Measurements from ENCODE around the gene ZC3H12D. TPM values are rescaled to one million over a fixed set of nuclear protein-coding genes. Genes with fewer than 3 reads are reported as not detected.

ZC3H12D gene
- total and polyA plus RNA-seq, 2 donors (not counting 3 experiments of a cell fraction or from before 2014, with no cell fraction given), result 0.06 TPM; not detected in 1

DNA sequence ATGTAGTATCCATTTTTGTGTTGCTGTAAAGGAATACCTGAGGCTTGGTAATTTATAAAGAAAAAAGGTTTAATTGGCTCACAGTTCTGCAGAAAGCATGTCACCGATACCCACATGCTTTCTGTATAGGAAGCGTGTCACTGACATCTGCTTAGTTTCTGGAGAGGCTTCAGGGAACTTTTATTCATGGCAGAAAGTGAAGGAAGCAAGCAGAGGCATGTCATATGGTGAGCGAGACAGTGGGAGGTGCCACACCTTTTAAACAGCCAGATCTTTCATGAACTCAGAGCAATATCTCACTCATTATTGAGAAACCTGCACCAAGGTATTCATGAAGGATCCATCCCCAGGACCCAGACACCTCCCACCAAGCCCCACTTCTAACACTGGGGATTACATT is 81.3 kb downstream of the ZC3H12D start:
- no peaks in the 10 kb centered on the region for H3K4me1 ChIP-seq (ENCODE audit: control insufficient read depth, extremely low read depth, insufficient read depth, low read length)
- TF ChIP-seq GATA2 (IDR thresholded peaks at IDR 0.05; ENCODE audit: insufficient read depth, insufficient read length, low read depth, low read length), result no peak
- no peak overlapping the region for H3K4me3 ChIP-seq (replicated peaks in 1 of 3; ENCODE audit: insufficient read depth in 1 of 3, low read depth in 1 of 3, low read length in 3 of 3)
- H3K9me3 ChIP-seq (replicated peaks; ENCODE audit: control insufficient read depth, insufficient read depth, low read length), result no peaks in the 10 kb centered on the region
- CTCF ChIA-PET, result no interaction called here
- no peak overlapping the region for H2AFZ ChIP-seq (ENCODE audit: low read depth, low read length)
- peaks cover 5 to 6% of the 10 kb centered on the region in 2 experiments for H3K36me3 ChIP-seq (ENCODE audit: control insufficient read depth in 2 of 2, extremely low read depth in 1 of 2, insufficient read depth in 2 of 2, low read length in 2 of 2)
- dilution Hi-C loops (cut with MboI; ENCODE audit: extremely low pct_ligation_motif_present, low sequenced_read_pairs) (no loop called here), intact Hi-C loops (cut with micrococcal nuclease) (no loop called here)
- H3K9me1 ChIP-seq (replicated peaks; ENCODE audit: control insufficient read depth, extremely low read depth, insufficient read depth, low read length), result peaks cover 2% of the 10 kb centered on the region
- H3K27ac ChIP-seq (ENCODE audit: insufficient read depth, low read depth, low read length), result no peak overlapping the region
- no peaks in the 10 kb centered on the region for H4K20me1 ChIP-seq (replicated peaks; ENCODE audit: control insufficient read depth, extremely low read depth, insufficient read depth, low read length)
- POLR2A ChIA-PET, result no interaction called here
- no peak overlapping the region for H3K9ac ChIP-seq (replicated peaks; ENCODE audit: extremely low read depth, insufficient read depth, low read length)
- DNase-seq (ENCODE audit: low read depth, low spot score) (no peak), FAIRE-seq (no peak)
- H3K79me2 ChIP-seq (ENCODE audit: control insufficient read depth, insufficient read depth, low read length), result no peaks in the 10 kb centered on the region
- no peak overlapping the region for H3K4me2 ChIP-seq (ENCODE audit: insufficient read depth, low read length)
- BruUV-seq (replicated peaks), result no TSS peak
- no peaks in the 10 kb centered on the region for H3K27me3 ChIP-seq (ENCODE audit: control insufficient read depth in 2 of 2, insufficient read depth in 2 of 2, low read length in 2 of 2)

DNA sequence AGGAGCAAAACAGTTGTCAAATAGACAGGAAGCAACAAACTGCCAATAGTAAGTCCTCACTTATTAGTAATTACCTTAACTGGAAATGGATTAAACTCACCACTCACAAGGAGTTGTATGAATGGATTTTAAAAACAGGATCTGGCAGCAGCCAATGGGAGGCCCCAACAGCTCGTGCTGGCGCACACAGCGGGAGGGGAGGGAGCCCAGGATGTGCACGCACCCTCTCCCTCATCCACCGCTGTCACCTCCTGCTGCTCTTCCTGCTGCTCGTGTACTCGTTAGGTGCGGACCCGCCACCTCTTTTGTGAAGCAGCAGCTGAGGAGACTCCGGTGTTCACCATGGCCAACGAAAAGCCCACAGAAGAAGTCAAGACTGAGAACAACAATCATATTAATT is 84.8 kb downstream of the ZC3H12D start, which contains the start of gene SUMO4:
TSS of gene SUMO4 (plus strand) at position 213 of the 400 bp plus-strand sequence. CDS start at position 343, 130 bp downstream.
- Histone ChIP-seq H2AFZ (ENCODE audit: low read depth, low read length) (no peak within 1 kb of the TSS), H3K79me2 (ENCODE audit: control insufficient read depth, insufficient read depth, low read length) (no peaks in the 10 kb centered on the region), H3K4me2 (ENCODE audit: insufficient read depth, low read length) (no peak within 1 kb of the TSS), H3K9me1 (replicated peaks; ENCODE audit: control insufficient read depth, extremely low read depth, insufficient read depth, low read length) (peaks cover 2% of the 10 kb centered on the region), H3K27me3 (ENCODE audit: control insufficient read depth in 2 of 2, insufficient read depth in 2 of 2, low read length in 2 of 2) (no peaks in the 10 kb centered on the region), H3K4me3 (replicated peaks in 1 of 3; ENCODE audit: insufficient read depth in 1 of 3, low read depth in 1 of 3, low read length in 3 of 3) (no peak within 1 kb of the TSS), H3K4me1 (ENCODE audit: control insufficient read depth, extremely low read depth, insufficient read depth, low read length) (no peaks in the 10 kb centered on the region), H3K9ac (replicated peaks; ENCODE audit: extremely low read depth, insufficient read depth, low read length) (no peak within 1 kb of the TSS), H3K27ac (ENCODE audit: insufficient read depth, low read depth, low read length) (no peak within 1 kb of the TSS), H3K9me3 (replicated peaks; ENCODE audit: control insufficient read depth, insufficient read depth, low read length) (no peaks in the 10 kb centered on the region), H4K20me1 (replicated peaks; ENCODE audit: control insufficient read depth, extremely low read depth, insufficient read depth, low read length) (no peaks in the 10 kb centered on the region), H3K36me3 (ENCODE audit: control insufficient read depth in 2 of 2, extremely low read depth in 1 of 2, insufficient read depth in 2 of 2, low read length in 2 of 2) (peaks cover 5 to 6% of the 10 kb centered on the region in 2 experiments)
- ChIA-PET CTCF (no interaction called here), POLR2A (no interaction called here)
- no peak for DNase-seq (ENCODE audit: low read depth, low spot score)
- dilution Hi-C loops (cut with MboI; ENCODE audit: extremely low pct_ligation_motif_present, low sequenced_read_pairs) (no loop called here), intact Hi-C loops (cut with micrococcal nuclease) (no loop called here)
- no peak for FAIRE-seq
- no TSS peak for BruUV-seq (replicated peaks)
- TF ChIP-seq JUN (IDR thresholded peaks at IDR 0.05; ENCODE audit: borderline replicate concordance, insufficient read depth, insufficient read length, low read depth), result no peak
- no peak for TF ChIP-seq EZH2 (IDR thresholded peaks at IDR 0.05; ENCODE audit: borderline replicate concordance, low read depth, low read length, severe bottlenecking)
- TF ChIP-seq, protein P1, sequence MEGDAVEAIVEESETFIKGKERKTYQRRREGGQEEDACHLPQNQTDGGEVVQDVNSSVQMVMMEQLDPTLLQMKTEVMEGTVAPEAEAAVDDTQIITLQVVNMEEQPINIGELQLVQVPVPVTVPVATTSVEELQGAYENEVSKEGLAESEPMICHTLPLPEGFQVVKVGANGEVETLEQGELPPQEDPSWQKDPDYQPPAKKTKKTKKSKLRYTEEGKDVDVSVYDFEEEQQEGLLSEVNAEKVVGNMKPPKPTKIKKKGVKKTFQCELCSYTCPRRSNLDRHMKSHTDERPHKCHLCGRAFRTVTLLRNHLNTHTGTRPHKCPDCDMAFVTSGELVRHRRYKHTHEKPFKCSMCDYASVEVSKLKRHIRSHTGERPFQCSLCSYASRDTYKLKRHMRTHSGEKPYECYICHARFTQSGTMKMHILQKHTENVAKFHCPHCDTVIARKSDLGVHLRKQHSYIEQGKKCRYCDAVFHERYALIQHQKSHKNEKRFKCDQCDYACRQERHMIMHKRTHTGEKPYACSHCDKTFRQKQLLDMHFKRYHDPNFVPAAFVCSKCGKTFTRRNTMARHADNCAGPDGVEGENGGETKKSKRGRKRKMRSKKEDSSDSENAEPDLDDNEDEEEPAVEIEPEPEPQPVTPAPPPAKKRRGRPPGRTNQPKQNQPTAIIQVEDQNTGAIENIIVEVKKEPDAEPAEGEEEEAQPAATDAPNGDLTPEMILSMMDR (IDR thresholded peaks at IDR 0.05; ENCODE audit: extremely low read depth in 1 of 2, insufficient read depth in 1 of 2, low read depth in 1 of 2, low read length in 2 of 2), result no peak
- TF ChIP-seq FOS (IDR thresholded peaks at IDR 0.05; ENCODE audit: borderline replicate concordance, insufficient read depth, low read length), result no peak
- TF ChIP-seq MYC (IDR thresholded peaks at IDR 0.05; ENCODE audit: low read depth, low read length), result no peak
- TF ChIP-seq POLR2A (IDR thresholded peaks at IDR 0.05; ENCODE audit: low read depth, low read length), result no peak
- TF ChIP-seq GATA2 (IDR thresholded peaks at IDR 0.05; ENCODE audit: insufficient read depth, insufficient read length, low read depth, low read length), result no peak
- TF ChIP-seq POLR2AphosphoS5 (IDR thresholded peaks at IDR 0.05; ENCODE audit: insufficient read depth, low read depth, low read length), result no peak
- TF ChIP-seq, protein P2, sequence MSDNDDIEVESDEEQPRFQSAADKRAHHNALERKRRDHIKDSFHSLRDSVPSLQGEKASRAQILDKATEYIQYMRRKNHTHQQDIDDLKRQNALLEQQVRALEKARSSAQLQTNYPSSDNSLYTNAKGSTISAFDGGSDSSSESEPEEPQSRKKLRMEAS (IDR thresholded peaks at IDR 0.05; ENCODE audit: insufficient read depth, insufficient read length), result no peak

Measured in endothelial cell of umbilical vein (primary cell).